Endodermal cell (in vitro differentiated cells): ENCODE measurements around the gene EFNA2. TPM values are rescaled to one million over a fixed set of nuclear protein-coding genes. Genes with fewer than 3 reads are reported as not detected.

Experiments
- DNase-seq: peaks from one replicate; pipeline ENCODE4 v3.0.0-alpha.2; 2017
- H3K27ac ChIP-seq: 2 replicates; pipeline ENCODE4 v1.5.1; 2013; ENCODE audit warnings: mild to moderate bottlenecking, low read depth, low read length, moderate library complexity
- H3K27me3 ChIP-seq: 2 replicates; pipeline ENCODE4 v1.6.1; 2013; ENCODE audit warnings: mild to moderate bottlenecking, low read length, moderate library complexity; ENCODE audit not compliant: insufficient read depth, control insufficient read depth, poor library complexity, severe bottlenecking
- H3K36me3 ChIP-seq: 2 replicates; pipeline ENCODE4 v1.7.0; 2013; ENCODE audit warnings: mild to moderate bottlenecking, low read length, moderate library complexity; ENCODE audit not compliant: control insufficient read depth, insufficient read depth
- H3K4me1 ChIP-seq: one replicate; pipeline ENCODE4 v1.7.0; 2013; ENCODE audit warnings: low read length; ENCODE audit not compliant: control insufficient read depth, insufficient read depth
- H3K4me3 ChIP-seq: 2 replicates; pipeline ENCODE4 v1.5.1; 2013; ENCODE audit warnings: mild to moderate bottlenecking, low read length, moderate library complexity
- H3K9ac ChIP-seq: 2 replicates; pipeline ENCODE4 v1.6.1; 2013; ENCODE audit warnings: mild to moderate bottlenecking, low read length, moderate library complexity; ENCODE audit not compliant: poor library complexity, severe bottlenecking; ENCODE audit errors: extremely low read depth
- H3K9me3 ChIP-seq: 2 replicates; pipeline ENCODE4 v1.6.1; 2013; ENCODE audit warnings: mild to moderate bottlenecking, low read length, moderate library complexity; ENCODE audit not compliant: control insufficient read depth
- H3K27ac Mint-ChIP-seq: 2 replicates; pipeline ENCODE4 v1.8.0; 2020; ENCODE audit warnings: mixed read lengths
- H3K27me3 Mint-ChIP-seq: 2 replicates; pipeline ENCODE4 v1.8.0; 2021; ENCODE audit warnings: mild to moderate bottlenecking, mixed read lengths; ENCODE audit not compliant: insufficient read depth
- H3K36me3 Mint-ChIP-seq: 2 replicates; pipeline ENCODE4 v1.8.0; 2020; ENCODE audit warnings: low read depth, mixed read lengths
- H3K4me1 Mint-ChIP-seq: 2 replicates; pipeline ENCODE4 v1.8.0; 2020; ENCODE audit warnings: mixed read lengths
- H3K4me3 Mint-ChIP-seq: 2 replicates; pipeline ENCODE4 v1.8.0; 2020; ENCODE audit warnings: mild to moderate bottlenecking, moderate library complexity, mixed read lengths
- H3K9me3 Mint-ChIP-seq: 2 replicates; pipeline ENCODE4 v1.8.0; 2020; ENCODE audit warnings: mild to moderate bottlenecking, mixed read lengths
- WGBS, 2 experiments: methylation state at CpG; one replicate each; pipeline versions ENCODE4 v1.1.5 to v1.1.7; 2013; ENCODE audit warnings: missing lambda C conversion rate in 2 of 2, mixed read lengths in 1 of 2; ENCODE audit not compliant: insufficient coverage in 1 of 2, insufficient read length in 1 of 2; 5-methylcytosine and 5-hydroxymethylcytosine counted together
- total RNA-seq, 2 donors: library from RNA; stranded (reverse); fragmentation: NEBNext Ultra II Directional in 1 of 2; extraction: Animal tissue kit (Norgen Biotek cat#: 25700) in 1 of 2; gene quantifications; 2 replicates in 1 of 2; 3 replicates in 1 of 2; pipeline ENCODE4 v1.2.1, GENCODE V29; 2021
- TF ChIP-seq, protein P1 (sequence below): fragments of 200-600 bp; sonication (generic); conservative IDR thresholded peaks from 2 replicates; pipeline ENCODE4 v1.5.0; 2021; ENCODE audit warnings: antibody characterized with exemption, mild to moderate bottlenecking

EFNA2 gene
- total RNA-seq, 2 donors from 2014 or later = 28.6 to 30.7 TPM

- H3K36me3 ChIP-seq = peaks cover 9% of the 10 kb centered on the region
- H3K27ac ChIP-seq = no peak overlapping the region
- Mint-ChIP-seq H3K27ac (no peak overlapping the region), H3K27me3 (peaks cover 5% of the 10 kb centered on the region), H3K9me3 (no peaks in the 10 kb centered on the region), H3K4me1 (peaks cover 10% of the 10 kb centered on the region), H3K4me3 (no peak overlapping the region), H3K36me3 (peaks cover 18% of the 10 kb centered on the region)
- H3K27me3 ChIP-seq = no peaks in the 10 kb centered on the region
- H3K9me3 ChIP-seq = no peaks in the 10 kb centered on the region
- peaks cover 15% of the 10 kb centered on the region for H3K4me1 ChIP-seq
- 90 to 91% methylated on average over 18 of the region's 18 CpGs for WGBS, 2 experiments
- TF ChIP-seq, protein P1, sequence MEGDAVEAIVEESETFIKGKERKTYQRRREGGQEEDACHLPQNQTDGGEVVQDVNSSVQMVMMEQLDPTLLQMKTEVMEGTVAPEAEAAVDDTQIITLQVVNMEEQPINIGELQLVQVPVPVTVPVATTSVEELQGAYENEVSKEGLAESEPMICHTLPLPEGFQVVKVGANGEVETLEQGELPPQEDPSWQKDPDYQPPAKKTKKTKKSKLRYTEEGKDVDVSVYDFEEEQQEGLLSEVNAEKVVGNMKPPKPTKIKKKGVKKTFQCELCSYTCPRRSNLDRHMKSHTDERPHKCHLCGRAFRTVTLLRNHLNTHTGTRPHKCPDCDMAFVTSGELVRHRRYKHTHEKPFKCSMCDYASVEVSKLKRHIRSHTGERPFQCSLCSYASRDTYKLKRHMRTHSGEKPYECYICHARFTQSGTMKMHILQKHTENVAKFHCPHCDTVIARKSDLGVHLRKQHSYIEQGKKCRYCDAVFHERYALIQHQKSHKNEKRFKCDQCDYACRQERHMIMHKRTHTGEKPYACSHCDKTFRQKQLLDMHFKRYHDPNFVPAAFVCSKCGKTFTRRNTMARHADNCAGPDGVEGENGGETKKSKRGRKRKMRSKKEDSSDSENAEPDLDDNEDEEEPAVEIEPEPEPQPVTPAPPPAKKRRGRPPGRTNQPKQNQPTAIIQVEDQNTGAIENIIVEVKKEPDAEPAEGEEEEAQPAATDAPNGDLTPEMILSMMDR = no peak
- DNase-seq = no peak
- H3K4me3 ChIP-seq = no peak overlapping the region
- H3K9ac ChIP-seq = no peak overlapping the region
These were observed 3.0 kb upstream of the EFNA2 start for GRCh38 chr19:1282588-1283206.

GRCh38 chr19:1283207-1283916 is 2.3 kb upstream of the EFNA2 start:
- 87 to 90% methylated on average over 21 to 29 of the region's 29 CpGs for WGBS, 2 experiments
- Histone ChIP-seq H3K4me3 (no peak overlapping the region), H3K27me3 (no peaks in the 10 kb centered on the region), H3K36me3 (peaks cover 9% of the 10 kb centered on the region), H3K27ac (no peak overlapping the region), H3K9ac (no peak overlapping the region), H3K4me1 (peaks cover 15% of the 10 kb centered on the region), H3K9me3 (no peaks in the 10 kb centered on the region)
- no peak overlapping the region for H3K27ac Mint-ChIP-seq
- no peaks in the 10 kb centered on the region for H3K9me3 Mint-ChIP-seq
- H3K4me1 Mint-ChIP-seq = peaks cover 10% of the 10 kb centered on the region
- no peak for DNase-seq
- H3K27me3 Mint-ChIP-seq = peaks cover 5% of the 10 kb centered on the region
- H3K36me3 Mint-ChIP-seq = peaks cover 13% of the 10 kb centered on the region
- TF ChIP-seq, protein P1 = no peak
- H3K4me3 Mint-ChIP-seq = no peak overlapping the region

- H3K27me3 ChIP-seq = no peaks in the 10 kb centered on the region
- Mint-ChIP-seq H3K9me3 (no peaks in the 10 kb centered on the region), H3K27ac (no peak overlapping the region), H3K4me3 (peak overlapping the region; percentile 62), H3K4me1 (peaks cover 10% of the 10 kb centered on the region), H3K36me3 (peaks cover 10% of the 10 kb centered on the region), H3K27me3 (peaks cover 5% of the 10 kb centered on the region)
- WGBS, 2 experiments = 93 to 100% methylated on average over 6 to 12 of the region's 12 CpGs
- no peaks in the 10 kb centered on the region for H3K9me3 ChIP-seq
- H3K4me1 ChIP-seq = peaks cover 15% of the 10 kb centered on the region
- peaks cover 9% of the 10 kb centered on the region for H3K36me3 ChIP-seq
- no peak overlapping the region for H3K27ac ChIP-seq
- H3K9ac ChIP-seq = no peak overlapping the region
- TF ChIP-seq, protein P1 = no peak
- H3K4me3 ChIP-seq = no peak overlapping the region
- DNase-seq = no peak
These were observed 1.8 kb upstream of the EFNA2 start for GRCh38 chr19:1283917-1284292.
